T-helper 9 cell (primary cell): ENCODE measurements around the gene C2orf76.
"Not testable (repeated sequence)": the region's sequence is repeated elsewhere in the genome, so short reads cannot be mapped to it uniquely, and the experiment has no call there.

Source experiments
- DNase-seq: peaks from one replicate; pipeline ENCODE4 v3.0.0-alpha.2; 2020

Gene C2orf76

DNA sequence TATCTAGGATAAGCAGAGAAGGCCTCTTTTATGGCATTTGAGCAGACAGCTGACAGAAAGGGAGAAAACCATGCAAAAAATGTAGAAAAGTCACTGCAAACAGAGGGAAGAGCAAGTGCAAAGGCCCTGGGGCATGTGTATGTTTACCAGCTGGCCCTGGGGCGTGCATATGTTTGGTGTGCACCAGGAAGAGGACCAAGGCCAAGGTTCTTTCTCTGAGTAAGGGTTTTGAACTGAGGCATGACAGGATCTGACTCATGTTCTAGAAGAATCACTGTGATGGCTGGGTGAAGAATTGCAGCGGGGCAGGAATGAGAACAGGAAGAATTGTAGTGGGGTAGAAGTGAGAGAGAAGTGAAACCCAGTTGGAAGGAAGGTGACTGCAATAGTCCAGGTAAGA, 73.4 kb downstream of the C2orf76 start:
- DNase-seq: no peak

DNA sequence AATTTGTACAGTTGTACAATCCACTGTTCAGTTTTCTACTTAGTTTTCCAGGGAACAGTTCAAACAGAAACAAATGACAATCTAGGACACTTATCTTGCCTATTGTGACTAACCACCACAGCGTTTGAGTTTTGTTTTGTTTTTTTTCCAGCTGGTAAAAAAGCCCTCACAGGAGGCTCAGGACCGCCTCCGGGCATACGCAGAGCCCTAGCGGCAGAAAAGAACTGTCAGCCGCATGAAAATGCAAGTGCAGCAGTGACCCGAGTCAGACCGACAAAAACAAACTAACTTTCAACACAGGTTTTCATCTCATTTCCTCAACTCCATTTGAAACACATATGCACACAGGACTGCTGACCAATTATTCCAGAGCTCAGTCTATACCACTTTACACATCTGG, 74.4 kb downstream of the C2orf76 start:
- DNase-seq: no peak

- DNase-seq: no peak
Measured at GRCh38 chr2:119291588-119292167, 75.0 kb downstream of the C2orf76 start.

DNA sequence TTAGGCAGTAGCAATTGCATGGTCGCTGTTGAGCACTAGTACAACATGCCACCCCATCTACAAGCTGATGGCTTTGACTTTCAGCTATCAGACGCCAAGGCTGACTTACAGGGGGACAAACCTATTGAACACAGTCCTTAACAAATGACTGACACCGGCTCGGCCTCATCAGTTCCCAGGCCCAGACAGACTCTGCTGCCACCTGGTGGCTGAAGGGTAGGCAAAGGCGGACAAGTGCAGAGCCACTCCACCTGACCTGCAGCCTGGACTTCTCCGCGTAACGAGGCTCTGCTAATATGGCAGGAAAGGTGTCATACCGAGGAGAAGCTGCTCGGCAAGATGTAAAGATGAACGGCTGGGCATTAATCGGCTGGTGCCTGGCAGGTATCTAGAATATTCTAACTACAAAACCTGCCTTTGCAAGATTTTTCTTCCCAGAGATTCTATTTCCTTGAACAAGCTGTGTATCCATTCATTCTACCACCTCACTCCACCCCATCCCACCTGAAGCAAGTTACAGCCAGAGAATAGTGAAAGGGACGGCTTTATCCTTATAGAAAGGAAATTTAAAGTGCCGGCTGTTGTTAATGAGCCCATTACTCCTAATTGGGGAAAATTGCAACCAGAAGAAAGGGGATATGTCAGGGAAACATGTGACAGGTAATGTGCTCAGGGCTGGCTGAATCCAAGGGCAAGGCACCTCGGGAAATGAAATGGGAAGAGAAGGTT, 75.6 kb downstream of the C2orf76 start:
- DNase-seq: no peak

DNA sequence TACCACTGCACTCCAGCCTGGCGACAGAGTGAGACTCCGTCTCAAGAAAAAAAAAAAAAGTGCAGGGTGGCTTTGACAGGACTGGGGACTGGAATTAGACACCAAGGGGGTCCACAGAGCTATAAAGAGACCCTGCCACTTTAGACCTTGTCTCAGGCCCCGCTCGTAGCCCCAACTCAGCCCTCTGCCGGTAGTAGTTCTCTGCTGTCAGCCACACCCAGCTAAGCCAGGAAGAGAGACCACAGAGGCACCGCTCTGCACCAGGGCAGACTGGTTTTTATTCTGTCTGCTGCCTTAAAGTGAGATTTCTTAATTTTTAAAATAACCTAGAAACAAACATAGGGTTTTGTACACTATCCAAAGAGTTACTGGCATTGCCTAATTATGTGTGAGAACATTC, 77.0 kb downstream of the C2orf76 start:
- no peak for DNase-seq

GRCh38 chr2:119289093-119289492, 77.5 kb downstream of the C2orf76 start:
- DNase-seq: no peak

DNA sequence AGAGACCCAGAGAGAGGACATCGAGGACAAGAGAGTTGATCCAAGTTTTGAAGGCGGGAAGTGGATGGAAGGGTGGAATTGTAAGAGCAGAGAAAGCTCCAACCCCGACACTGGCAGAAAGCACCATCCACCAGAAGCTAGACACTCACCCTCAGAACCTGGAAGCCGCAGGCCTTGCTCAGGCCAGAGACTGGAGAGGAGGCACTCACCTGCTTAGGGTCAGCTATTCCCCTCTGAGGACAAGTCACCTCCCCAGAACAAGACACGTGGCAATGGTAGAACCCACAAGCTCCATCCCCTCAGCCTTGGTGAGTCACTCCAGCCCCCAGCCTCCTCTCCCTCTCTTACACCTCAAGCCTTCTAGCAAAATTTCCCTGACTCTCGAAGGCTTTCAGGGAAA, 78.1 kb downstream of the C2orf76 start:
- DNase-seq: no peak

DNA sequence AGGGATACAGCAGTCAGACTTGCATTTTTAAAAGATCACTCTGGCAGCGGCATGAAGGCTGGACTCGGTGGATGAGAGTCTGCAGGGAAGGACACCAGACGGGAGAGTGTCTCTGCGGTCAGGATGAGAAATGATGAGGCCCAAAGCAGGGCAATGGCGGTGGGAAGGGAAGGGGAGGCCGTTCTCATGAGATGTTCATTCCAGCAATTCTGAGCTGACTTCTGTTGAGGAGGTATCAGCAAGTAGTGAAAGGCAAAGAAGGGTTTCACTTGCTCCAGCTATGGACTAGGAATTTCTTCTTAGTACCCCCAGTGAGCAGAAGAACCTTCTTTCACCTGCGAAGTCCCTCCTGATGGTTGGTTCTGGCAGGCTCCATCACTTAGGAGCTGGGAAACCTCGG, 80.0 kb downstream of the C2orf76 start:
- DNase-seq: no peak

GRCh38 chr2:119283873-119284331, 82.7 kb downstream of the C2orf76 start:
- DNase-seq: no peak

GRCh38 chr2:119282996-119283511, 83.6 kb downstream of the C2orf76 start:
- no peak for DNase-seq

DNA sequence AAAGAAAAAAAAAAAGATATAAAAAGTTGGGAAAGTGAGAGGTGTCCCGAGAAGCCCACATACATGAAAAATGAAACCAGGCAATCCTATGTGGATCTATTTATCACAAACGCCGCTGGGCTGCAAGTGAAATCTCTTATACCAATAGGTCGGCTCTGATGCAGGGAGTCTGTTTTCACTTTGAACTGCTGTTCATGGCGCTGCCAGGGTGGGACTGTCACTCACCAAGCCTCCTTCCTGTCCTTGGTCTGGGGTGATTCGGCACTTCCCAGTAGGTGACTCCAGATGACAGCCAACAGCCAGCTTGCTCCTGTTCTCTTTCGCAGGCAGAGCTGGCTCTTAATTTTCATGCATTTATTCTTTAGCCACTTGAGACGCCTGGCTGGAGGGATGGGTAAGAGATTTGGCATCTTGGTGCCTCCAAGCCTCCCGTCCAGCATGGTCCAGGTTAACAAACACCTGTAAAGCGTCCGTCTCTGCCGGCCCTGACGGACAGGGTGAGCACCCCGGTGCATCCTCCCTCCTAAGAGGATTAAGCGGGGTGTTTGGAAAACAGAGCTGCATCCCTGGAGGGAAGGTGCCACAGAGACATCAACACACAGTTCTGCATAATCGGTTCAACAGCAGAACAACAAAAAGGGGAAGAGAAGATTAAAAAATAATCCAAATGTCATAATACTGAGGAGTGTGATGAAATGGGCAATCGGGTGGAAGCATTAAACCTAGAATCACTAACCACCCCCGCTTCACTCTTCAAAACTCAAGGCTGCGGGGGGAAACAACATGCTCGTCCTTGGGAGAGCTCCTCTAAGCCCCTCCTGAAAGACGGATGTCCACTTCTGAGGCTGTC, 84.3 kb downstream of the C2orf76 start:
- no peak for DNase-seq

GRCh38 chr2:119280680-119281079, 86.0 kb downstream of the C2orf76 start:
- DNase-seq: no peak

DNA sequence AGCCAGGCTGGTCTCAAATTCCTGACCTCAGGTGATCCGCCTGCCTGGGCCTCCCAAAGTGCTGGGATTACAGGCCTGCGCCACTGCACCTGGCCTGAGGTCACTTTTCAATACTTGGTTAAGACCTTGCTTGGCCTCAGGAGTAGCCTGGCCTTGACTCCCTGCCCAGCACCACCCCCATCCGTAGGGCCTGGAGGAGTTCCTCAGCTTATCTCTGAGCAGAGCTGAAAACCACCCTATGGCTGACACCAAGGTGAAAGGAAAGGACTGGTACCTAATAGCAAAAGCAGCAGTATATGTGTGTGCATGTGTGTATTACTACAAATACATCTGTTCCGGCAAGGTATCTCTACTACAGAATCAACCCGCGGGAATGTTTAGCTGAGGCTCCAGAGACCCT, 87.0 kb downstream of the C2orf76 start:
- DNase-seq: no peak

GRCh38 chr2:119278946-119279345, 87.7 kb downstream of the C2orf76 start:
- no peak for DNase-seq

- not testable (repeated sequence) for DNase-seq
Measured at GRCh38 chr2:119278385-119278784, 88.2 kb downstream of the C2orf76 start.

- no peak for DNase-seq
Measured at GRCh38 chr2:119276864-119277263, 89.8 kb downstream of the C2orf76 start.

- no peak for DNase-seq
Measured at GRCh38 chr2:119267604-119268003, 99.0 kb downstream of the C2orf76 start.

DNA sequence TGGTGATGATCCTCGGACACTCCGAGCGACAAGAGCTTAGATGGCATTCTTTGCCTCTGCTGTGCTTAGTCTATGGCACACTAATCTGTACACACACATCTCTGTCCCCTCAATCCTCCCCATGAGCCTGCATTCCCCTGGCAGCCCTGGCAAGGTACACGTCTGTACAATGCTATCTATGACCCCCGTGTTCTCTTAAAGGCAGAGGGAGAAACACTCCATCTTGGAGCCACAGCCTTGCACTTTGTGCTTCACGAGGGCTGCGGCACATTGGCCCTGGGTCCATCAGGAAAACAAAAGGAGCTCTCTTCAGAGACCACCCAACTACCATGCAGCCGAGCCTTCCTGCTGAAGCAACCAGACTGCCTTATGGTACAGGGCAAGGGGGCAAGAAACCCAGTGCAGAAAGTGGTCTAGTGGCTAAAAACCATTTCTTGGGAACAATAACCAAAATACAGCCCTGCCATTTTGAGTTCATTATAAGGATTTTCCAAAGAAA, 100.5 kb downstream of the C2orf76 start:
- no peak for DNase-seq

DNA sequence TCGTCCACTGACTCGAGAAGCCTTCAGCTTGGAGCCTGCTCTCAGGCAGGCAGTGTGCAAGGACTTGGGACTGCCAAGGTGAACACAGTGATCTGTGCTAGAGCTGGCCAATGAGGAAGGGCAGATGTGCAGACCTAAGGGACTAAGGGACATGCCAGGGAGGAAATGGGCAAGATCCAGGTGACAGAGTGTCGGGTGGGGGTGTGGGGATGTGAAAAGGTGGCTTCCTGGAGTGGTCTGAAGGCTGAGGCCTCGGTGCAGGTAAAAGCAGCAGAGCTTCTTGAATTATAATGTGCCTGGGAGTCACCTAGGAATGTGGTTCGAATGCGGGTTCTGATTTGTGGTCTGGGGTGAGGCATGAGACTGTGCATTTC, 101.0 kb downstream of the C2orf76 start:
- no peak for DNase-seq

DNA sequence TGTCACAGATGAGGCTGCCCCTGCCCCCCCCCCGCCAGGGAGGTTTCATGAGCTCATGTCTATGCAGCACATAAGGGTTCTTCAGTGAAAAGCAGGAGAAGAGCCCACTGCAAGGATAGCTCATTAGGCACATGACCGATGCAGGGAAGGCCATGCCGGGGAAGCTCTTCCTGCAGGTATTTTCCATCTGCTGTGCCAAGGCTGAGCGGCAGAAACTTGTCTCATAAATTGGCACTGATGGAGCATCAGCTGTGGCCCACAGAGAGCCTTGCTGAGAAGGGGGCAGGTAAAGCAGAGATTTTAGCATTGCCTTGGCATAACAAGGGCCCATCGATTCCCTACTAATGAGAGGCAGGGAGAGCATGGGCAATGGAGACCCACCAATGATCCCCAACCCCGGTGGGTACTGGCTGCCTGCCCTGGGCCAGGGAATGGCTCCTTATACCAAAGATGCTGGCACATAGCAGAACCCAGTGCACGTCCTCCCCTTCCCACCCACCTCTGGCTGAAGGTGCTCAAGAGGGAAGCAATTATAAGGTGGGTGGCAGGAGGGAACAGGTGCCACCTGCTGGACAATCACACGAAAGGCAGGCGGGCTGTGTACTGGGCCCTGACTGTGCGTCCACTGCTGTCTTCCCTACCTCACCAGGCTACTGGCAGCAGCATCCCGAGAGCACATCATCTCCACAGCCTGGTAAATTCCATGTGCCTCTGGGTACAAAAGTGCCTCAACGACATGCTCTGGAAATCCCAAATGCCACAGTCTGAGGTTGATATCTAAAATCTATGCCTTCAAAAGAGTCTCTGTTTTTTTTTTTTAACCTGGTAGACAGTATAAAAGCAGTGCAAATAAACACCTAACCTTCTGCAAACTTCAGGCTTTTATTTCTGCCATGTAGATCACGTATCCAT, 101.6 kb downstream of the C2orf76 start:
- no peak for DNase-seq

- no peak for DNase-seq
Measured at GRCh38 chr2:119263656-119264055, 103.0 kb downstream of the C2orf76 start.

GRCh38 chr2:119263025-119263424, 103.6 kb downstream of the C2orf76 start:
- DNase-seq: no peak
